HG03039 (cell line): Measurements from ENCODE around the gene DNAH9.
A peak's percentile ranks its signal among the peaks of the same experiment; 100 is the strongest.
"Not testable (repeated sequence)": the region's sequence is repeated elsewhere in the genome, so short reads cannot be mapped to it uniquely, and the experiment has no call there.

Source experiments
- ATAC-seq: cut with Tn5 transposase; IDR thresholded peaks from one replicate; pipeline ENCODE4 v1.9.1; 2021; ENCODE audit warnings: mild to moderate bottlenecking, moderate library complexity; ENCODE audit not compliant: unreplicated experiment

Gene DNAH9

DNA sequence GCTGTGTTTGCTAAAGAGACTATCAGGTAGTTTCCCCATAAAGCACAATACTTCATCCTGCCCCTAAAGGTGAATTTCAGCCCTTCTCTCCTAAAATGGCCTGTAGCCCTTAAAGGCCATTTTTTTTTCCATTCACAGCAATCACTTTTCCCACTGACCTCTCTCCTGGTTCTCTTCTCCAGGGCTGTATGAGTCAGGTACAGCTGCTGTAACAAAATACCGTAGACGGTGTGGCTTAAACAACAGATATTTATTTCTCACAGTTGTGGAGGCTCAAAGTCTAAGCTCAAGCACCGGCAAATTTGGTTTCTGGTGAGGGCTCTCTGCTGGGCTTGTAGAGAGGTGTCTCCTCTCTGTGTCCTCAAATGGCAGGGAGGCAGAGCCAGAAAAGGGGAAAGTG lies 354.3 kb downstream of the DNAH9 start:
- no peak for ATAC-seq

GRCh38 chr17:11953924-11954323 lies 355.7 kb downstream of the DNAH9 start:
- no peak for ATAC-seq

- ATAC-seq: no peak
Observed at GRCh38 chr17:11954936-11955335, 356.7 kb downstream of the DNAH9 start.

GRCh38 chr17:11969565-11969964 lies 371.3 kb downstream of the DNAH9 start:
- no peak for ATAC-seq

- ATAC-seq: not testable (repeated sequence)
Observed at GRCh38 chr17:11972741-11973140, 374.5 kb downstream of the DNAH9 start.

DNA sequence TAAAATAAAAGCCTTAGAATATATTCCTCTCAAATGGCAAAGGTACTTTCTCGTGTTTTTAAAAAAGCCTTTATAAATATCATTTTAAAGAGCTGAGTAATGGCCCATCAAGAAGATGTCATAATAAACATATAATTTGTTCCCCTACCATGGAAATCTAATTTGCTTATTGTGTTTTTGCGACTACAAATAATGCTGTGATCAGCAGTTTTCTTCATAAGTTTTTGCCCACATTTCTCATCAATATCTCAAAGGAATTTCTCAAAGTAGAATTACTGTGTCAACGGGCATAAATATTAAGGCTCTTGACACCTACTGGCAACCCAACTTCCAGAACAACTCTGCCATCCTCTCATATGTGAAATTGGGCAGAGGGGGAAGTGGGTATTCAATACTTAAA lies 381.5 kb downstream of the DNAH9 start:
- ATAC-seq: no peak

DNA sequence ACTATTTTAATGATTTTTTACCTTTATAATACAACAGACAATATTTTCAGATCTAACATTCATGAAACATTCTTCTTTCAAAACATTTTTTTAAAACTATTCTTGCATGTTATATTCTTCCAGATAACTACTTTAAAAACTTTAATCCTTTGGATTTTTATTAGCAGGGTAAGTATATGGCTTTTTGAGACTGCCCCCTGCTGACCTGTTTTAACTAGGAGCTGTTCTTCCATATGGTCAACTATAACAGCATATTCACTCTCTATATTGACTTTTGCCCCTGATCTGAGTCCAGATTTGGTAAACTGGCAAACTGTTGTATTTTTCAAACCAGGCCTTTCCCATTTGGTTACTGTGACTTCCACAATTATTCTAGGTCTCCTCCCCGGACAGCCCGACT lies 382.5 kb downstream of the DNAH9 start:
- no peak for ATAC-seq

DNA sequence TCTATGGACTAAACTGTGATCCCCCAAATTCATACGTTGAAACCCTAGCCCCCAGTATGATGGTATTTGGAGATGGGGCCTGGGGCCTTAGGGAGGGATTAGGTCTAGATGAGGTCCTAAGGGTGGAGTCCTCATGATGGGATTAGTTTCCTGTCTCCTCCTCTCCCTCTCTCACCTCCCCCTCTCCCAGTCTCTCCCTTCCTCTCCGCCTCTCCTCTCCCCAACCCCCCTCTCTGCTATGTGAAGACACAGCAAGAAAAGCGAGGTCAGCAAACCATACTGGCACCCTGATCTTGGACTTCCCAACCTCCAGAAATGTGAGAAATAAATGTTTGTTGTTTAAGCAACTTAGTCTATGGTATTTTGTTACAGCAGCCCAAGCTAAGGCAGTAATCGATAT lies 383.6 kb downstream of the DNAH9 start:
- ATAC-seq: no peak

DNA sequence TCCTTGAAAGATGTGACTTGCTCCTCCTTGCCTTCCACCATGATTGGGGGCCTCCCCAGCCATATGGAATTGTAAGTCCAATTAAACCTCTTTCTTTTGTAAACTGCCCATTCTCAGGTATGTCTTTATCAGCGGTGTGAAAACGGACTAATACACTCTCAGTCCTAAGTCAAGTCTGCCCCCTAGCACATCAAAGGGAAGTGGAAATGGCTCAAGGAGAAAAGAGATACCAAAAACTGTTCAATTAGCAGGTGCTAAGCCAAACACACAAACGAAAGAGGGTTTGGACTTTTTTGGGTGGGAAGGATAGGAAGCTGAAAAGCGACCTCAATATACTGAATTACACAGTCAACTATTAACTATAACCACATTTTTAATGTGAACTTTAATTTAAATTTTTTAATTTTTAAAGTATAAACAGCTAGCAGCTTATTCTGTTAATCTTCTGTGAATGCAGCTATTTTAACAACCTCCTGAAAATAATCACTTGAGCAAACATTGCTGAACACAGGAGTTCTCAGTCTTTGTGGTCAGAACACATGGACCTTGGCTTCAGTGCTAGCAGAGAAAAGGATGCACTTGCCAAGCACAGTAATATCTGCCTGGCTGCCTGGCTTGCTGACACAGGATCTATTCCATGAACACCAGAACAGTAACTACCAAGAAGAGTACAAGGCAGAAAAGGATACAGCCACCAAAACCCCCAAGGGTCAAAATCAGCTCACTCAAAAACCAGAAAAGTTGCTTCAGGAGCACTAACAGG lies 388.1 kb downstream of the DNAH9 start:
- ATAC-seq: no peak

DNA sequence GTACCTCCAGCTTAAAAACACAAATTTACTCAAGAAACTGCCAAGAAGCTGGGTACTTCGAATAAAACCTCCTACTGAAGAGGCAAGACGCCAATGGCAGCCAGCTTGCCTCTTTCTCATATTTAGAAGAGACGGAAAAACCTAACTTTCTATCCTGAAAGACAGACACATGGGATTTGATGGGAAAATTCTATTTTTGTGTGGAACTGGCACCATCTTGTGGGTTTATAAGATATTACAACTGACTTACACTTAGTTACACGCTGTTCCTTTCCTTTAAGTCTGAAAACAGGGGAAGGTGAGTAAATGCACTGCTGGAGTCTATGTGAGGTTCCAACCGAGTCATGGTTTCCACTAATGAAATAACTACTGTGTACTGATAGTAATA lies 388.7 kb downstream of the DNAH9 start:
- no peak for ATAC-seq

- no peak for ATAC-seq
Observed at GRCh38 chr17:11990363-11990983, 392.2 kb downstream of the DNAH9 start.

DNA sequence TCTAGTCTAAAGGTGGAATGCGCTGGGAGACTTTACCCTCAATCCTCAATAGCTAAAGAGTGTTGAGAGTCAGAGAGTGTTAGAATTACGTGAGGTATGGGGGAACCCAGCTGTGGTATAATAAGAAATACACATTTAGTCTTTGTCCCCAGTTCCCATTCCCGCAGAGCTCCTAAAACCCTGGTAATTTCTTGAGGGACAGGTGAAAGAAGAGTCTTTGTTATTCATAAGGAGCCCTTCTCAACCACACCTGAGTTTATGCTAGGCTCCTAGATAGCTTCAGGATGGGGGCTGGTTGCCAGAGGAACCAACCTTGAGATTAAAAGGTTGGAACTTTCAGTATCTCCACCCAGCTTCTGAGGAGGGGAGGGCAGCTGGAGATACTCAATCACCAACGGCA lies 393.2 kb downstream of the DNAH9 start:
- no peak for ATAC-seq

DNA sequence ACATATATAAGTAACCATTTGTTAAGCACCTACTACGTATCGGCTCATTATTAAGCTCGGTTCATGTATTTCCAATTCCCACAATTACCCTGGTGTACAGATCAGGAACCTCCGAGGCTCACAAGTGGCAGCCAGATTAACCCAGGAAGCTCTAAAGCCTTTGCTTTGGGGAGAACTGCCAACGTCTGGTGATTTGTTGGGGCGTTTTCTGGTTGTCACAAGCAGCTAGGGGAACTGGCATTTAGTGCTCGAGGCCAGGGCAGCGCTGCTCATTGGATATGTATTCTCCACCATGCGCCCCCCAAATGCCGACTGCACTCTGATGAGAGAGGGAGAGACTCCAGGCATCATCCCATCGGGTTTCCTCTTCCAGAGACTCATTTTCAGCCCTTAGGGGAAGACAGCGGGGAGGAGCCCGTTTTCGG lies 398.5 kb downstream of the DNAH9 start:
- ATAC-seq: peak; percentile 16

GRCh38 chr17:11997147-11997971 lies 399.1 kb downstream of the DNAH9 start, which contains the start of gene ZNF18:
Gene ZNF18, minus strand, starts transcription at chr17:11997475. Its CDS starts 4,646 bp downstream, at chr17:11992829.
- ATAC-seq: peak; percentile 95

DNA sequence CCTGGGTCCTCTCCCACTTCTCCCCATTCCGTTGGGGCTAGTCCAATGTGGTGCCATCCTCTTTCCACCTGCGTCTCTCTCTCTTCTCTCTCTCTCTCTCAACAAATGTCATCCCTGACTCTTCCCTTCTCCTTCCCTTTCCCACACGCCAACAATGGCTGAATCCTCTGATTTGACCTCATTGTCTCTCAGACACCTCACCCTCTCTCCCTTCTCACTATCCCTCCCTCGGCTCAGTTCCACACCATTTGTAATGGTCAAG lies 399.6 kb downstream of the DNAH9 start:
- no peak for ATAC-seq

- ATAC-seq: no peak
Observed at GRCh38 chr17:11999696-12000095, 401.4 kb downstream of the DNAH9 start.

GRCh38 chr17:12007466-12007865 lies 409.2 kb downstream of the DNAH9 start:
- ATAC-seq: no peak
